Right hindlimb (tissue), 1 donor: Measurements from ENCODE around the gene PRKG2.
"Not testable (repeated sequence)": the region's sequence is repeated elsewhere in the genome, so short reads cannot be mapped to it uniquely, and the experiment has no call there.

Experiments
- DNase-seq: peaks from one replicate; pipeline ENCODE4 v3.0.0-alpha.2; 2018

The PRKG2 gene

DNA sequence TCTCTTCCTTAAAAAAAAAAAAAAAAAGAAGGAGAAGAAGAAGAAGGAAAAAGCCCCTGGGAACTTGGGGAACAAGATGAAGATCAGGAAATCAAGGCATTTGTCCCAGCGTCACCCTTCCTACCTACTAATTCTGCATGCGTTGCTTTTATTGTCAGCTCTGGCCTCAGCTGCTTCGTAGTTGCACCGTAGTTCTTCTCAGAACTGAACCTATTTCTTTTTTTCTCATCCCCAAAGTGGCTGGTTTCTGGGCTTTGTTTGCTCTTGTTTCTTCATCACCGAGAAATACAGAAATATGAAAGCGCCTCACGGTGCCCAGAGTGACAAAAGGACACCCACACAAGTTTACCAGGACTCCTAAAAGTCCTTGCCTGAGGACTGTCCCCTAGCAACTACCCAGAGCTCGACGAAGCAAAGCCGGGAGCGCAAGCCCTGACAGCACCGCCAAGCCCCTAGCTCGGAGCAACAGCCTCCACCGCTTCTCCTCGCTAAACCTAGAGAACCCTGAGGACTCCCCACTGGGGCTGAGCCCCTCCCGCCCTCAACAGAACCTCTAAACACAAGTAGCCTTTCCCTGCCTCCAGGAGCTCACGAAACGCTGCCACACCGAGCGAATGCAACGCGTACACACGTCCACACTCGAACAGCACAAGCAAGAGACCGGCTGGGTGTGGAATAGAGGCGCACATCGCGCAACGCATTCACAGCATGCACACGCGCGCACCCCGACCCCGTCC, 710 bp downstream of the PRKG2 start:
- no peak for DNase-seq

GRCh38 chr4:81213671-81214070, 1.4 kb downstream of the PRKG2 start:
- DNase-seq: no peak

GRCh38 chr4:81211956-81212355, 3.1 kb downstream of the PRKG2 start:
- DNase-seq: no peak

DNA sequence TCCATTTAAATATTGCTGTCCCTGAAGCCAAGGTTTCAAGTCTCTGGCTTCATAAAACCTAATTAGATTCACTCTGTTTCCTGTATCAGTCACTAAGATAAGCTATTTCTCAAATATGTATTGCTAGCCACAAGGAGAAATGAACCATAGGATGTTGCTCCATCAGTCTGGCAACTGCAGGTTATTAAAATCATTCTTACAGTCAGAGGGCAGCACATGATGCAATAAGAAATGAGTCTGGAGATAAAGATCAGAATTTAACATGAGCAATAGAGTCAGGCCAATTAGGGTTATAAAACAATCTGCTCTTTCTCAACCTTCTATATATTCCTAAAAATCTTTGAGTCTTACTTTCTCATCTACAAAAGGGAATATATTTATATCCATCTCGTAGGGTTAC, 7.2 kb downstream of the PRKG2 start:
- DNase-seq: no peak

DNA sequence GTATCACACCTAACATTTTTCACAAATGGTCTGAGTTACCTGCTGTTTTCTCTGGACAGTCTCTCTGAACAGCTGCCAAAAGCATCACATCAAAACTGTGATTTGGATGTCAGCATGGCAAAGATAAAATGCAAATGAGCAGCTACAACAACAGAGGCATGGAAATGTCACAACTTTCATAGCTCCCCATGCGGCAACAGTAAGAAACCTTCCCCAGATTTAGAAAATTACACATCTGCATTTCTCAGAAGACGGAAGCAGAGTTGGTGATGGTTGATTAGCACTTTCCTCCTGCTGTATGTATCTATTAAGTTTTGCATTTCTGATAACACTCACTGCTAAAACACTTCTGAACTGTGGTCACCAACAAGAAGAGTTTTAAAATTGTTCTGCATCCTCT, 9.7 kb downstream of the PRKG2 start:
- no peak for DNase-seq

DNA sequence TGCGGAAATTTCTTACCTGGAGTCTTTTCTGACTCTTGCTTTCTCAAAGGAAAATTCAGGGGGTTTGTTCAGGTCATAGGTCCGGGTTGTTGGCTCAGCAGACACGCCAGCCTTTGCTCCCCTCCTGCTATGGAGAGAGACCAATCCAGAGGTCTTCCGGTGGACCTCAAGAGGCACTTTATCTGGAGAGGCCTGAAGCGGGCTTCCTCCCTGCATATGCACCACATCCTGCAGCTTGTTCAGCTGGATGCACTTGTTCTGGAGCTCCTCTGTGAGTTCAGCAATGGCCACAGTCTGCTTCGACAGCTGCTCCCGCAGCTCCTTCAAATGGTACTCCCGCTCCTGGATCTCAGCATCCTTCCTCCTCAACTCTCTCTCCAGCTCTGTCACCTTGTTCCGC, 10.5 kb downstream of the PRKG2 start:
- no peak for DNase-seq

- DNase-seq: no peak
Observed at GRCh38 chr4:81199831-81200230, 15.2 kb downstream of the PRKG2 start.

- DNase-seq: no peak
Observed at GRCh38 chr4:81198609-81199008, 16.4 kb downstream of the PRKG2 start.

DNA sequence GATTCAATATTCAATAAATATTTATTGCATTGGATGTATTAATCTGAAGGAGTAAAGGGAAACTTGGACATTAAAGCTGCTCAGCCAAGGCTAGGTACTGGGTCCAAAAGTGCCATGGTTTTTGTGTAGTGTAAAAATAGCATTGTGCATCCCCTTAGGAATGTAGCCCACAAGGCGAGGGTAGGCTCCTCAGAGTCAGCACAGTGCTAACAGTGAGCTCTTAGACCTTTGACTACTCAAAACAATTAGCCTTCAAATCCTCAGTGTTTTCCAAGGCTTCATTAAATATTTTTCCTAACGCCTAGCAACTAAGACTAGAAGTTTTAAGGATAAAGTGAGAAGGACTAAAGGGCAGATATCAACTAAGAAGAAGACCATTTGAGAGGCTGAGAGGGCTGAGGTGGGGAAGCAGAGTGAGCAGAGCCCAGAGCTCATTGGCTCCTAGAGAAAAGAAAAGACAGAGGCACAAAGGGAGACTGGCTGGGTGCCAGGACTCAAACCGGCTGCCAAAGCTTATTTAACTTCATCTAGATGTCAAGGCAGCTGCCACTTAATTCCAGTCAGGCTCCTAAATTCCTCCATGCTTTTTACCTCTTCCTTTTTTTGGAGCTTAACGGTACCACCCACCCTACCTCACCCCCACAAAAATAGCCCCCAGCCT, 17.0 kb downstream of the PRKG2 start:
- peak; percentile 21 for DNase-seq

- no peak for DNase-seq
Observed at GRCh38 chr4:81196126-81196650, 18.8 kb downstream of the PRKG2 start.

- no peak for DNase-seq
Observed at GRCh38 chr4:81195475-81195874, 19.5 kb downstream of the PRKG2 start.

- no peak for DNase-seq
Observed at GRCh38 chr4:81194286-81194685, 20.7 kb downstream of the PRKG2 start.

GRCh38 chr4:81180916-81181315, 34.1 kb downstream of the PRKG2 start:
- DNase-seq: no peak

- no peak for DNase-seq
Observed at GRCh38 chr4:81179326-81179725, 35.7 kb downstream of the PRKG2 start.

DNA sequence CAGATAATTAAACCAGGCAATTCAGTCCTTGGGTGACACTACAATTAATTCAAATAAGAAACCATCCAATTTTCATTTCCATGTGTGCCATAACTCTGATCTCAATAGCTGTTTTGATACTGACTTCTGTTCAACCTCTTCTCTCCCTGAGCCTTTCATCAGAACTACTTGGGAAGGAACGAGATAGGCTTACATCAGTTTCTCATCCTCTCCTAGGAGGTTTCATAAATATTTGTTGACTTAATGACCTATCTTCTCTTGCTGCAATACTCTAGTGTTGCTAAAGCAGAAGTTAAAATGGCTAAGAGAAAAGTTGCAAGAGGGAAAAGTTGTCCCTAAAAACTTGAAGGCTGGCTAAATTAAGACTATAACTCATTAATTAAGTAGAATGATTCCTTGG, 41.8 kb downstream of the PRKG2 start:
- DNase-seq: no peak

DNA sequence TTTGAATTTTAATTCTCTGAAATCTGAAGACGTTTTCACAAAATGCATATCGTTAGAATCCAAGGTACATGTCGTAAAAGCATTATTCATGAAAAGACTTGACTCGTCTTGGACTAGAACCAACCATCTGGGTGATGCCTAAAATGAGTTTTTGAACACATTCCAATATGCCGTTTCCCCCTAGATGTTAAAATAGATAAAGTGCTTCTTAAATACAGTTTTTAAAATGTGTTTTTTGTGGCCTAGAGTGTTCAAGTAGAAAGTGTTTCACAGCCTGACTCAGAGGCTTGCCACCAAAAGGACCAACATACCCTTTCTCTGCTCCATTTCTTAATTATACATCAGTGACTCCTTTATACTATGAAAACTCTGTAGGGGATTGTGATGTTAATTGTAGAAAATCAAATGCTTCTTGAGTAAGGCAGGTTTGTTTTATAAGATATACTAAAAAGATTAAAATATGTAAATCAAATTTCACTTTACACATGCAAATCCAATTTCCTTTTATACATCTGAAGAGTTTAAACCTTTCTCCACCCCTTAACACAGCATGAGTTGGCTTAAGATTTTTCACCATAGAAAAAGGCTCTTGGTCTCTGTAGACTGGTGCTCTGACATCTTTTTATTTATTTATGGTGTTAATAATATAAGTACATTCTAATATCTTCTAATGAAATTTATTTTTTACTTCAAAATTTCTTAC, 48.4 kb downstream of the PRKG2 start:
- no peak for DNase-seq

GRCh38 chr4:81165861-81166430, 49.1 kb downstream of the PRKG2 start:
- peak; percentile 38 for DNase-seq

- no peak for DNase-seq
Observed at GRCh38 chr4:81164623-81165416, 50.2 kb downstream of the PRKG2 start.

DNA sequence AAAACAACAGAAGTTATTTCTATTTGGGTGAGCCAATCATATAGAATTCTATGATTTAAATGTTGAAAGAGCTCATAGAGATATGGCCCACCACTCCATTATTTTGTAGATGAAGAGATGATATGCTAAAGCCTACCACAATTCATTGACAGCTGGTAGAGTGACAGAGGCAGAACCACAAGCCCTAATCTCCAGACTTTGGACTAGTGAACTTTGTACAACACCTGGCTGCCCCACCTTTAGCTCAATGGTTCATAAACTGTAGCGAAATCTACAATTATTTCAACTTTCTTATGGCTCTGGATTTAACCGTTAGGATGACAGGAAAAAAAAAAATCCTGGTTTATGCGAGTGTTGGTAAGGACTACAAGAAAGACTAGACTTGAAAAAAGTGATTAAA, 50.9 kb downstream of the PRKG2 start:
- no peak for DNase-seq

DNA sequence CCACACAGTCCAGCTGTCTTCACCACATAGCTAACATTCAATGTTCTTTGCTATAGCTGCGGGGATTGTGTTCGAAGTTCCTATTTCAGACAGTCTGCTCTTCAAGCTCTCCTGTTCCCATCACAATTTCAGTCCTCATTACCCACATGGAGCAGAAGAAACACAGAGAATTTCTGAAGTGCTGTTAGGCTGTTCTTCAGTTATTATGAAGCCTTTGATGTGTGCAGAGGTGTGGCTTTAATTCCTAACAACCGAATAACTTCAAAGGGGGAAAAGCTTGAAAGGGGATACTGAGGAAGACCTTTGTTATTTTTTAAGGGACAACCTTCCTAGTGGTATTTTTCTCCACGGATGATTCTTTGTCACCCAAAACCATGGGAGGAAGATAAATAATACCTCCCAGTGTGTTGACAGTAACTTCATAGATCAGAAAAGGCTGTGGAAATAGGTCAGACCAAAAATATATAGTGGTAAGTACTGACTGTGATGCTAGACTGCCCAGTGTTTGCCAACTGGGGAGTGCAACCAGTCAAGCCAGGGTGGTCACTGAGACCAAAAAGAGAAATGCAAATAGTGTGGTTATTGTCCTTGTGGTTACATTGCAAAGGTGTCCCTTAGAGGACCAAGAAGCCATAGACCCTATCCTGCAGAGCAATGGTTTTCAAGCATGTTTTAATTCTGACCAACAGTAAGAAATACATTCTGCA, 52.1 kb downstream of the PRKG2 start:
- no peak for DNase-seq

DNA sequence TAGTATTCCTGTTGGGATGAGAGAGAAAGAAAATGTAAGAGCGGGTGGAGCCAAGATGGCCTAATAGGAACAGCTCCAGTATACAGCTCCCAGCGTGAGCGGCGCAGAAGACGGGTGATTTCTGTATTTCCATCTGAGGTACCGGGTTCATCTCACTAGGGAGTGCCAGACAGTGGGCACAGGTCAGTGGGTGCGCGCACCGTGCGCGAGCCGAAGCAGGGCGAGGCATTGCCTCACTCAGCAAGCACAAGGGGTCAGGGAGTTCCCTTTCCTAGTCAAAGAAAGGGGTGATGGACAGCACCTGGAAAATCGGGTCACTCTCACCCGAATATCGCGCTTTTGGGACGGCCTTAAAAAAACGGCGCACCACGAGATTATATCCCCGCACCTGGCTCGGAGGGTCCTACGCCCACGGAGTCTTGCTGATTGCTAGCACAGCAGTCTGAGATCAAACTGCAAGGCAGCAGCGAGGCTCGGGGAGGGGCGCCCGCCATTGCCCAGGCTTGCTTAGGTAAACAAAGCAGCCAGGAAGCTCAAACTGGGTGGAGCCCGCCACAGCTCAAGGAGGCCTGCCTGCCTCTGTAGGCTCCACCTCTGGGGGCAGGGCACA, 61.2 kb downstream of the PRKG2 start:
- DNase-seq: not testable (repeated sequence)
